ENCODE measurements around the gene GTF3C4. TPM values are rescaled to one million over a fixed set of nuclear protein-coding genes. Genes with fewer than 3 reads are reported as not detected.

Gene GTF3C4
- polyA plus RNA-seq, 1 experiment, result 2.8 TPM

GRCh38 chr9:132646726-132647125 is 23.5 kb upstream of the GTF3C4 start:
- DNase-seq (ENCODE audit: low read depth), result no peak
- no peak for TF ChIP-seq CTCF (IDR thresholded peaks at IDR 0.05; ENCODE audit: insufficient read depth, low read depth, low read length)
- Histone ChIP-seq H3K36me3 (ENCODE audit: control insufficient read depth, insufficient read depth, low read length) (peaks cover 16% of the 10 kb centered on the region), H3K4me3 (ENCODE audit: low read depth, low read length) (no peak overlapping the region), H3K27me3 (ENCODE audit: control insufficient read depth, insufficient read depth, low read length) (no peaks in the 10 kb centered on the region)
- POLR2A ChIA-PET, result no interaction called here
- CTCF ChIA-PET, result interaction anchor here (1.0 kb wide), 1 partner anchor 24 kb away, joined by 3 read pairs; the partner anchor contains the start of genes DDX31 and GTF3C4

GRCh38 chr9:132647355-132647754 is 22.9 kb upstream of the GTF3C4 start:
- no peak for TF ChIP-seq CTCF (IDR thresholded peaks at IDR 0.05; ENCODE audit: insufficient read depth, low read depth, low read length)
- ChIA-PET CTCF (interaction anchor here (1.0 kb wide), 1 partner anchor 23 kb away, joined by 3 read pairs; the partner anchor contains the start of genes DDX31 and GTF3C4), POLR2A (interaction anchor here (0.6 kb wide), 1 partner anchor 22 kb away, joined by 3 read pairs; no protein-coding TSS in a partner anchor)
- Histone ChIP-seq H3K36me3 (ENCODE audit: control insufficient read depth, insufficient read depth, low read length) (peaks cover 16% of the 10 kb centered on the region), H3K27me3 (ENCODE audit: control insufficient read depth, insufficient read depth, low read length) (no peaks in the 10 kb centered on the region), H3K4me3 (ENCODE audit: low read depth, low read length) (no peak overlapping the region)
- DNase-seq (ENCODE audit: low read depth), result peak; percentile 98

- POLR2A ChIA-PET, result interaction anchor here (0.6 kb wide), 1 partner anchor 21 kb away, joined by 3 read pairs; no protein-coding TSS in a partner anchor
- TF ChIP-seq CTCF (IDR thresholded peaks at IDR 0.05; ENCODE audit: insufficient read depth, low read depth, low read length), result no peak
- DNase-seq (ENCODE audit: low read depth), result no peak
- Histone ChIP-seq H3K4me3 (ENCODE audit: low read depth, low read length) (no peak overlapping the region), H3K27me3 (ENCODE audit: control insufficient read depth, insufficient read depth, low read length) (no peaks in the 10 kb centered on the region), H3K36me3 (ENCODE audit: control insufficient read depth, insufficient read depth, low read length) (peaks cover 16% of the 10 kb centered on the region)
- CTCF ChIA-PET, result no interaction called here
Observed at GRCh38 chr9:132647806-132648205, 22.5 kb upstream of the GTF3C4 start.

DNA sequence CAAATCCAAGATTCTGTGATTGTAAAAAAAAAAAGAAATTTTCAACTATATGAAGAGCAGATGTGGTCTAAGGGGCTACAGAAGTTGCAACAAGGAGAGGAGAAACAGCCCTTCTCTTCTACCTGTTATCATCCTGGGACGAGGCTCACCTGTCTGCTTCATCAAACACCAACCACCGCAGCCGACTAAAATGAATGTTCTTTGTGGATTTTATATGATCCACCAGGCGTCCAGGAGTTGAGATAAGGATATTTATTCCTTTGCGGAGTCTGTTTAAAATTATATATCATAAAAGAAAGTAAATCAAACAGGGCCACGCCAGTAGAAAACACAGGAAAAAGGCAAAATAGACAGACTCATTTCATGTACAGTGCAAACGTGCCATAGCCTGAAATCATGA is 22.0 kb upstream of the GTF3C4 start:
- Histone ChIP-seq H3K36me3 (ENCODE audit: control insufficient read depth, insufficient read depth, low read length) (peaks cover 16% of the 10 kb centered on the region), H3K27me3 (ENCODE audit: control insufficient read depth, insufficient read depth, low read length) (no peaks in the 10 kb centered on the region), H3K4me3 (ENCODE audit: low read depth, low read length) (no peak overlapping the region)
- ChIA-PET CTCF (interaction anchor here (0.6 to 0.8 kb wide), 2 partner anchors 140 to 218 kb away, joined by 3 to 5 read pairs; no protein-coding TSS in a partner anchor), POLR2A (no interaction called here)
- TF ChIP-seq CTCF (IDR thresholded peaks at IDR 0.05; ENCODE audit: insufficient read depth, low read depth, low read length), result no peak
- no peak for DNase-seq (ENCODE audit: low read depth)

- DNase-seq (ENCODE audit: low read depth), result no peak
- ChIA-PET POLR2A (no interaction called here), CTCF (interaction anchor here (0.6 to 0.8 kb wide), 2 partner anchors 140 to 219 kb away, joined by 3 to 5 read pairs; no protein-coding TSS in a partner anchor)
Observed at GRCh38 chr9:132648685-132649084, 21.6 kb upstream of the GTF3C4 start.

More at GRCh38 chr9:132648685-132649084, 21.6 kb upstream of the GTF3C4 start:
- no peak for TF ChIP-seq CTCF (IDR thresholded peaks at IDR 0.05; ENCODE audit: insufficient read depth, low read depth, low read length)
- Histone ChIP-seq H3K36me3 (ENCODE audit: control insufficient read depth, insufficient read depth, low read length) (peaks cover 16% of the 10 kb centered on the region), H3K4me3 (ENCODE audit: low read depth, low read length) (no peak overlapping the region), H3K27me3 (ENCODE audit: control insufficient read depth, insufficient read depth, low read length) (no peaks in the 10 kb centered on the region)
